GM19043 (cell line): ENCODE results near the gene GSTO1.

Experiments
- ATAC-seq: cut with Tn5 transposase; IDR thresholded peaks from one replicate; pipeline ENCODE4 v1.9.1; 2021; ENCODE audit warnings: low read depth; ENCODE audit not compliant: unreplicated experiment

The GSTO1 gene

DNA sequence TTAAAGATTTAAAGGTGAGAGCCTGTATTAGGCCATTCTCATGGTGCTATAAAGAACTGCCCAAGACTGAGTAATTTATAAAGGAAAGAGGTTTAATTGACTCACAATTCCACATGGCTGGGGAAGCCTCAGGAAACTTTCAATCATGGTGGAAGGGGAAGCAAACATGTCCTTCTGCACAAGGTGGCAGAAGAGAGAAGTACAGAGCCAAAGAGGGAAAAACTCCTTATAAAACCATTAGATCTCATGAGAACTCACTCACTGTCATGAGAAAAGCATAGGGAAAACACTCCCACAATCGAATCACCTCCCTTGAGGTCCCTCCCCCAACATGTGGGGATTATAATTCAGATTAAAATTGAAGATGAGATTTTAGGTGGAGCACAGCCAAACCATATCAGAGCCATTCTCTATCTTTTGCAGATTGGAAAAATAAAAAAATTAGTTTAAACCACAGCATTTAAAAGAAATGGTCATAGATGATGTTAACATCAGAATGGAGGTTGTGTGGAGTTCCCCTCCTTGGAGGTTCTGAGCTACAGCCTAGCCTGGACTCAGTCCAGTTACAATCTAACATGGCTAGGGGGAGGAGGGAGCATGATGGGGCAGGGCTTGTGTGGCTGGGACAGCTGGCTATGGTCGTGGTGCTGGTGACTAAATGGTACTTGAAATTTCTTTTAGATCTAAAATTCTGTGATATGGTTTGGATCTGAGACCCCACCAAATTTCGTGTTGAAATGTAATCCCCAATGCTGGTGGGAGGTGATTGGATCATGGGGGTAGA lies 47.4 kb downstream of the GSTO1 start:
- no peak for ATAC-seq

DNA sequence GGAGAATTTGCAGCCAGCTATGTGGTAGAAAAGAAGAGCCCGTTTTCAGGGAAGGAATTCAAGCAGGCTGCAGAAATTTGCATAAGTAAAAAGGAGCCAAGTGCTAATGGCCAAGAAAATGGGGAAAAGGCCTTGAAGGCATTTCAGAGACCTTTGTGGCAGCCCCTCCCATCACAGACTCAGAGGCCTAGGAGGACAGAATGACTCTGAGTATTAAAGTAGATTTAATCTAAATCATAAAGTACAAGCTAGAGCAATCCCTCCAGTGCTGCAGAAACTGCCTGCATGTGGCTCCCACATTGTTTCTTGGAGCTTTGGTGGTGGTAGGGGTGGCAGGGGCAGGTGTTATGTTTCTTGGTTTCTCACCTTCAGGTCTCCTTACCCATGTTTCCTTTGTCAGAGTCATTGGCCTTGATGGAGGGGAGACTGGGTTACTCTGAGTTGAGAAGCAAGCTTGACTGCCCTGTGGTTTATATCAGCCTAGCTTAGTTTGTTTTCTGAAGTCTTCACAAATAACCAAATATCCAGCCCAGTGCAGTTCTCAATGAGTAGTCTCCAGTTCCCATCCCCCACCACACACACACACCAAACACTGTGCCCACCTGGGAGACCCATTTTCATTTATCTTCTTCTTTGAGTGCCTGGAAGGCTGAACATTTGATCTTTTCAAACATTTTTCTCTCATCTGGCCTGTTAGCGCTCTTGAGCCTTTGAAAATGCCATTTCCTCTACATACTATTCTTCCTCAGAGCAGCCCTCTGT lies 49.1 kb downstream of the GSTO1 start:
- ATAC-seq: no peak

DNA sequence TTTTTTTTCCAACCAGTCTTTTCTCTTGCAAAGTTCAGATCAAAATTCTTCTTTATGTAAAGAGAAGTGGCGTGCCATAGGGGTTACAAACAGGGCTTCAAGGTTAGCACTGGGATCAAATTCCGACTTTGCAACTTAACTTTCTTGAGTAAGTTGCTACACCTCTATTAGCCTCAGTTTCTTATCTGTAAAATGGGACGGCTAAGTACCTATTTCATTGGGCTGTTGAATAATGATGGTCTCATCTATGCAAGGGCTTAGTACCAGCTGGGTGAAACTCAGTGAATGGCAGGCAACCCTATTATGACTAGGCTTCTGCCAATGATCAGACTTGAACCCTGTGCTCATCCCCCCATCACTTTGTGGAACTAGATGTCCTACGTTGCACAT lies 49.7 kb downstream of the GSTO1 start:
- no peak for ATAC-seq

DNA sequence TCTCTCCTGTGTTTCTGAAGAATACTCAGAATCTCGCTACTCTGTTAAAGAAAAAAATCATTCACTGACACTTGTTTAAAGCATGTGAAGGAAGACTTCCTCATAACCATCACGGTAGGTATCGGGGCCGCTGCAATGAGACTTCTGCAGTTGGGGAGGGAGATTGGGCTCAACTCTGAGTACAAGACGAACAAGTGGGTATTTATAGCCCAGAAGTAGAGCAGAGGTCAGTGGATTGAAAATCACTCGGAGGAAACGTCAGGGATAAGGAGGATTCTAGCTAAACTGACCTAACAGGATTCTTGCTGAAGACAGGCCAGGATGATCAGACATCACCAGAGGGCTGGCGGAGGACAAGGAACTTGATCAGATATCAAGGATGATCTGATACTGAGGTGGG lies 50.2 kb downstream of the GSTO1 start:
- no peak for ATAC-seq

DNA sequence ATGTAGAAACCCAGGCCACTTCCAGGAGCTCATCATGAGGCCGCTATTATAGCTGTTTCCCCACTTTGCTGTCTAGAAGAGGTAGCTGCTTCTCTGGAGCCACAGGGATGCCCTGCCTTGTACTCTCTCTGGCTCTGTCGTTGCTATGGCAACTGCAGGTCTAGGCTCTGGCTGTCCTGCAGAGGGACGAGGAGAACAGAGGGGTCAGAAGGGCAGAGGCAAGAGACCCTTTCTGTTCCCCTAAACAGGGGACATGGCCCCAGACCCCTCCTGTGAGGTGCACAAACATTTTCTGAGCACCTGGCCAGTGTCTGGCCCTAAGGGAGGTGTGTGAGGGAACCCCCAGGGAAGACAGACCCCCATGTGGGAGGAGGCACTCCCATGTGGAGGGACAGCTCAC lies 52.2 kb downstream of the GSTO1 start:
- no peak for ATAC-seq

DNA sequence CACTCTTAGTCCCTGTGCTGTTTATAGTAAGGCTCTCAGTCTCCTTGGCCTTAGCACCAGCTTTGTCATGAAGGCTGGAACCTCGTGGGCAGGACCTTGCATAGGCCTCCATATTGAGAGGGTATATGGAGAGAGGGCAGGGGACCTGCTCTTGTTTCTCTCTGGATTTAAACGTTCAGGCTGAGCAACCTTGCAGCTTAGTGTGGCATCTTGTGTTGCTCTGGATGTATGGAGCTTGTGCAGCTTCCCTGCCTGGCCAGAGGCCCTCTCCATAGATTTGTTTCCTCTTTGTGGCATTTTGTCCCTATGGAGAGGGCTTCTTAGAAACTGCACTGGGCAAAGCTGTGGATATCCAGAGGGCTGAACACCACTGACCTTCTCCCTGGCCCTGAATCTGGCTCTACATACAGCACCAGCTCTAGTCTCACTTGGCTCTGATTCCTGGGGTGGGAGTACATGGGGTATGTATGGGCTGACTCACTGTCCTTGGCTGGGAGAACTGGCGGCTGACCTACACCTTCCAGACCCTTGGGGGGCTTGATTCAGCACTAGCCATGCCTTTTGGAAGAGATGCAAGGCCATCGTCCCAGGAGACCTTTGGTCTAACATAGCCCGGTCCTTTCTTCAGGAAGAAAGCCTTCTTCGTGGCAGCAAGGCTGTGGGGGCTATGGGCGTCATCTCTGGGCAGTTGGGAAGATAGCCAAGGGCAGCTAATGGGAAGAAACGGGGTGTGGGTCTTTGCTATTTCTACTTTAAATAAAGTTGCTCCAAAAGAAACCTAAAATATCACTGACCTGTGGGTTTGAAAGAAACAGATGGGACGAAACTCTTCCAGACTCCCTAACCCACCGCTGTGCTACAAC lies 53.1 kb downstream of the GSTO1 start:
- no peak for ATAC-seq

DNA sequence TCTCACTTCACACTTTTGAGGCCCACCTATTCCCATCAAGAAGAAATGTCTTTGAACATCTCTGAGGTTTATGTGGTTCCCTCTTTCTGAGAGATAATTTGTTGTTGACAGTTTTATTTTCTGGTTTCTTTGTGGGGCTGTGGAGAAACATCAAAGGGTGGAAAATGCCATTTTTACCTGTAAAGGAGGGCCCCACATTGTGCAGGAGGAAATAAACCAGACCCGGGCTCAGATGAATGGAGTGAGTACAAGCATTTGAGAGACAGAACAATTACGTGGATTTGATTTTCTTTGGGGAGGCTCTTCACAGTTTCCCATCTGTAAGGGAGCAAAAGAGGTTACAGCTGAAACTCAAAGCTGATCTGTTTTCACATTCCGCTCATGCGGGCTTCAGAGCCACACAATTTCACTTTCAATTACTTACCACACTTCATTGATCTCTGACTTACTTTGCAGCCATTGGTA lies 53.8 kb downstream of the GSTO1 start:
- peak; percentile 79 for ATAC-seq

DNA sequence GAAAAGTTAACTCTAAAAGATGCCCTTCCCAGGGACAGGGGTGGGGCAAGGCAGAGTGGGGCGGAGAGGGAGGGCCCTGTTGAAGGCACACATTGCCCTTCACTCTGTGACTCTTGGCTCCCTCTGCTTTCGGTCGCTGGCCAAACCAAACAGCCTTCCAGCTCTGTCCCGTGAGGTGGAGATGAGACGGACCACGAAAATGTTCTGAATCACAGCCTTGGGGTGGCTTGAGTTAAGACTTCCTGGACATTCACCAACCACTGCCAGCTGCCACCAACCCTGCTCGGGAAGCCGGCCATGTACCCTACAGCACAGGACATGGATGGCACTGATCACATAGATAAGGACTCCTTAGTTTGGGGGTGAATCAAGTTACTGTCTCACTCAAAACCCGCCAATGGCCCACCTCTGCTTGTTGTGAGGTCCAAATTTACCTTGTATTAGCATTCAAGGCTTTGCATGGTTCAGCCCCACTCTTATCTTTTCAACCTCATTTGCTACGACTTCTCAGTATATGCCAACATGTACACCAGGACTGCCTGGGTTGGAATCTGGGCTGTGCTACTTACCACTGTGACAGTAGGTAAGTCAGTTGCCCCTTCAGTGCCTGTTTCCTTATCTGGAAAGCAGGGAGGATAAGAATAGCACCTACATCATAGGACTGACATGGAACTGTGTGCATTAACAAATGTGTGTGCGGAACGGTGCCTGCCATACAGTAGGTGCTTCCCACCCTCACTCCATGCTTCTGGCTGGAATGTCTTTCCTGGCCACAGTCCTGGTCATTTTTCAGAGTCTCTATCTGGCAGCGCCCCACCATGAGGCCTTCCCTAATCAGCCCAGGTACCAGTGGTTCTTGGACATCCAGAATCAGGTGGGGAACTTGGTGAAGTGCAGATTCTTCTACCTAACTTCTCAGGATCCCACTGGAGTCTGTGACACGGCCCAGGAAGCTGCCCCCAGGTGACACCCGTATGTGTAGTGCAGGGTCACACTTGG lies 55.6 kb downstream of the GSTO1 start:
- no peak for ATAC-seq

DNA sequence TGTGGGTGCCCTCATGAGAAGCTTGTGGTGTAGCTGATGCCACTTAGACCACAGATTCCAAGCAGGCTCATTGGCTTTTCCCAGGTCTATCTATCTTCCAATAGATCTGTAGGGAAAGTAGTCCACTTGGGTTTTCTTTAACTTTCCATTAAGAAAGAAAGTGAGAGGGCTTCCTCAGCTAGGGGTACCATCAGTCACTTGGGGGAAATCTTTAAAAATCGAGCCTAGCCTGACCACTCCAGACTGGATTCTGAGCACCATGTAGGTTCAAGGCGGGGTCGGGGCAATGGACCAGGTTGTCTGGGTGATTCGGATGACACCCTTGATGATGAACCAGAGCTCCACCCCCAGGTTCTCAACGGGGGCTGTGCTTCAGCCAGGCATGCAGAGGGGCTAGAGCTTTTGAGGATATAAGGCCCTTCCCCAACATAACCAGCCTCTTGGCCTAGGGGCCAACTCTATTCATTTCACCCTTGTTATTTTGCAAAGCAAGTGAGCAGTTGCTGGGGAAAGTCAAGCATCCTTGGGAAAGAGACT lies 56.6 kb downstream of the GSTO1 start:
- ATAC-seq: no peak

DNA sequence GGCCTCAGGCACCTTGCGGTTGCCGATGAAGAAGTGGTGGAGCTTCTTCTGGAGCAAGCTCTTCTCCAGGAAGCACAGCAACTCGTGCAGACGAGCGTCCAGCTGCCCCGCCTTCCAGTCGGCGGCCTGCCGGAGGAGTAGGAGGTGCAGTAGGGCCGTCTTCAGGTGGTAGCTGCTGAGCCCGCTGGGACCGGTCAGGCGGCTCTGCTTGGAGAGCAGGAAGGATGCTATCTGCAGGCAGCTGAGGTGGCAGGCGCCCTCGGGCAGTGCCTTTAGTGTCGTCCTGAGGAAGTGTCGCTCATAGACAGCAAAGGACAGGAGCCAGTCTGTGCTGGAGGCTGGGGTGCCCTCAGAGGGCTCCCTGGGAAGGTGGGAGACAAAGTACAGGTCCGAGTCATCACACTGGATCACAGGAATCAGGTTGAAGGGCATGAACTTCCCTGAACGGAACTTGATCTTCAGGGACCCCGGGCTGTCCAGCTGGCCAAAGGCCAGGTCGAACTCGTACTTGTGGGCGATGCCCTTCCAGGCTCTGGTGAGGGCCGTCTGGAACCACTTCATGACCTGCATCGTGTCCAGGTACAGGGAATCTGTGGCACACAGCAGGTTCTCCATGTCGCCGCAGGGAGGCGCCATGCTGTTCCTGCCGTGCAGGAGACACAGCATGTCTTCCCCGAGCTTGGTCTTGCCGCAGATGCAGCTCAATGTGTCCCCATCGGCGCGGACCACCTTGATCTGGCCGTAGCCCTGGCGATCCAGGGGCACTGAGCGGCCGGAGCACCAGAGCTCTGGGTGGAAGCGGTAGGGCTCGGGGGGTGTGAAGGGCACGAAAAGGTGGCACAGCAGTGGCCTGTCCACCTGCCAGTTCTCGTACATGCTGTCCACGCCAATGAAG lies 60.1 kb downstream of the GSTO1 start:
- ATAC-seq: no peak

DNA sequence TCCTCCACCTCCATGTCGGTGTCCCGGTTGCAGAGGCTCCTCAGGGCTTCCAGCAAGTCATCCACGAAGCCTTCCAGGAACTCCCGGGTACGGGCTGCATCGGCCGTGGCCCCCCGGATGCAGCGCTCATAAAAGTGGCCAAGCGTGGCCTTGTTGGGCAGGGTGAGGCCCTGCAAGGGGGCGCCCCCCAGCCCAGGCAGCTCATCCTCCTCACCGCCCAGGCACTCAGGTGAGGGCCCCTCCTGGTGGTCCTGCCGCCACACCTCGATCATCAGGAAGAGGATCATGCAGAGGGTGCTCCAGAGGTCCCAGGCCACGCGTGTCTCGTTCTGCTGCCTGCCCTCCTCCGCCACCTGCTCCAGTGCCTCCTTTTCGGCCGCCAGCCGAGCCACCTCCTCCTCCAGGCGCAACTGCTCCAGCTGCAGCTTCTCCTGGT lies 60.8 kb downstream of the GSTO1 start:
- ATAC-seq: no peak

DNA sequence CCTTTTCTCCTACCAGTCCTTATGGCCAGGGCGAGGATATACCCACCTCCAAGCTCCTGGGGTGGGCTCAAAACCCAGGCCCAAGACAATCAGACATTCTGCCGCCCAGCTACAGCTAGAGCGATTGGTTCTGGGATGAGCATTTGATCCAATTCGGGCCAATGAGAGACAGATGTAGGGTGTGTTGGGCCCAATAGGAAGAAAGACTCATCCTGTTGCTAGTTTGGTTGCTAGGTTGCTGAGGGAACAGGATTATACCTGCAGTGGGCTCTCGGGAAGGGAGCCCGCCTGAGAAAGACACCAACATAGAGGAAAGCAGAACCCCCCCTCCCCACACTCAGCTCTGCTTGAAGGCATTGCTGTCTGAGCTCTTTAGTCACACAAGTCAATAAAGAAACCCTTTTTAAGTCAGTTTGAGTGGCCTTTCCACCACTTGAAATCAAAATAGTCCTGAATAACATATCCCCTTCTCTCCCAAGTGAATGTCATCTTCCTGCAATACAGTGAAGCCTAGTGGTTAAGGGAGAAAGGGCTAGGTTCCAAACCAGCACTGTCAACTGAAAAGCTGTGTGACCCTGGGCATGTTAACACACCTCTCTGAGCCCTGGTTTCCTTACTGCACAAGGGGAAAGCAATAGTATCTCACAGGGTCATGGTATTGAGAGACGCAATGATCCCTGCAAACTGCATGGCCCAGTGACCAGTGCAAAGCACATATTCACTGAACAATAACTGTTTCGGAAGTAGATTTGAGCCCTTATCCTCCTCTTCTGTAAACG lies 61.8 kb downstream of the GSTO1 start:
- no peak for ATAC-seq
